Measurements from ENCODE around the gene CA12.
A peak's percentile ranks its signal among the peaks of the same experiment; 100 is the strongest.

The CA12 gene

DNA sequence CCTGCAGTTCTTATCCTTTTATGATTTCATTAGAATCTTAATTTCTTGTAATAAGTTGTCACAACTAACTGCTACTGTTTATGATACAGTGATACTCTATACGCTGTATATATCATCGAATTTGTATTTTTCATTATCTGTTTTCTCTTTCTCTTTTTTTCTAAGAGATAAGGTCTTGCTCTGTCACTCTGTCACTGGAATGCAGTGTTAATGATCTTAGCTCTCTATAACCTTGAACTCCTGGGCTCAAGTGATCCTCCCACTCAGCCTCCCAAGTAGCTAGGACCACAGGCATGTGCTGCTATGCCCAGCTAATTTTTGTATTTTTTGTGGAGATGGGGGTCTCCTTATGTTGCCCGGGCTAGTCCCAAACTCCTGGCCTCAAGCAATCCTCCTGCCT is 89.4 kb downstream of the CA12 start:
- H3K27ac Mint-ChIP-seq, result peak overlapping the region; percentile 16

DNA sequence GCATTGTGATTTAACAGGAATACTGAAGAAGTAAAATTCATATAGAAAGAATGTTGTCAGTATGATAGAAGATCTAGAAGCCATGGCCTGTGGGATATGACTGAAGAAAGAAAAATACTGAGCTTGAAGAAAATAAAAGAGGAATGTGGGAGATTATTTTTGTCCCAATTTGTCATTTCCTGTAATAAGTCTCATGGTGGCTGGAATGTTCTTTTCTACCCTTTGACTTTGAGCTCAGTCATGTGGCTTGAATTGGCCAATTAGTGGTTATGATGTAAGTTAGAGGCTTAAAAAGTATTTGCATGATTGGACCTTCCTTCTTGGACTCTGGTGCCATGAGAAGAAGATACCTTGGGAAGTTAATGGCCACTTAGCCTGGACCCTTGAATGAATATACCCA is 90.1 kb downstream of the CA12 start:
- no peak overlapping the region for H3K27ac Mint-ChIP-seq
- peaks cover 6% of the 10 kb centered on the region for H3K27me3 Mint-ChIP-seq (ENCODE audit: low read depth, poor library complexity)
- H3K4me3 Mint-ChIP-seq, result no peak overlapping the region
- no peak for DNase-seq
- TF ChIP-seq, protein P1, sequence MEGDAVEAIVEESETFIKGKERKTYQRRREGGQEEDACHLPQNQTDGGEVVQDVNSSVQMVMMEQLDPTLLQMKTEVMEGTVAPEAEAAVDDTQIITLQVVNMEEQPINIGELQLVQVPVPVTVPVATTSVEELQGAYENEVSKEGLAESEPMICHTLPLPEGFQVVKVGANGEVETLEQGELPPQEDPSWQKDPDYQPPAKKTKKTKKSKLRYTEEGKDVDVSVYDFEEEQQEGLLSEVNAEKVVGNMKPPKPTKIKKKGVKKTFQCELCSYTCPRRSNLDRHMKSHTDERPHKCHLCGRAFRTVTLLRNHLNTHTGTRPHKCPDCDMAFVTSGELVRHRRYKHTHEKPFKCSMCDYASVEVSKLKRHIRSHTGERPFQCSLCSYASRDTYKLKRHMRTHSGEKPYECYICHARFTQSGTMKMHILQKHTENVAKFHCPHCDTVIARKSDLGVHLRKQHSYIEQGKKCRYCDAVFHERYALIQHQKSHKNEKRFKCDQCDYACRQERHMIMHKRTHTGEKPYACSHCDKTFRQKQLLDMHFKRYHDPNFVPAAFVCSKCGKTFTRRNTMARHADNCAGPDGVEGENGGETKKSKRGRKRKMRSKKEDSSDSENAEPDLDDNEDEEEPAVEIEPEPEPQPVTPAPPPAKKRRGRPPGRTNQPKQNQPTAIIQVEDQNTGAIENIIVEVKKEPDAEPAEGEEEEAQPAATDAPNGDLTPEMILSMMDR (IDR thresholded peaks at IDR 0.05), result no peak
- peaks cover 21% of the 10 kb centered on the region for H3K36me3 Mint-ChIP-seq (ENCODE audit: low read depth)
- H3K4me1 Mint-ChIP-seq, result peaks cover 14% of the 10 kb centered on the region
- H3K9me3 Mint-ChIP-seq, result no peaks in the 10 kb centered on the region

More for the DNA sequence above, 89.4 kb downstream of the CA12 start:
- peaks cover 6% of the 10 kb centered on the region for H3K27me3 Mint-ChIP-seq (ENCODE audit: low read depth, poor library complexity)
- DNase-seq, result no peak
- no peak overlapping the region for H3K4me3 Mint-ChIP-seq
- H3K4me1 Mint-ChIP-seq, result peaks cover 13% of the 10 kb centered on the region
- peaks cover 22% of the 10 kb centered on the region for H3K36me3 Mint-ChIP-seq (ENCODE audit: low read depth)
- TF ChIP-seq, protein P1 (IDR thresholded peaks at IDR 0.05), result no peak
- H3K9me3 Mint-ChIP-seq, result no peaks in the 10 kb centered on the region

DNA sequence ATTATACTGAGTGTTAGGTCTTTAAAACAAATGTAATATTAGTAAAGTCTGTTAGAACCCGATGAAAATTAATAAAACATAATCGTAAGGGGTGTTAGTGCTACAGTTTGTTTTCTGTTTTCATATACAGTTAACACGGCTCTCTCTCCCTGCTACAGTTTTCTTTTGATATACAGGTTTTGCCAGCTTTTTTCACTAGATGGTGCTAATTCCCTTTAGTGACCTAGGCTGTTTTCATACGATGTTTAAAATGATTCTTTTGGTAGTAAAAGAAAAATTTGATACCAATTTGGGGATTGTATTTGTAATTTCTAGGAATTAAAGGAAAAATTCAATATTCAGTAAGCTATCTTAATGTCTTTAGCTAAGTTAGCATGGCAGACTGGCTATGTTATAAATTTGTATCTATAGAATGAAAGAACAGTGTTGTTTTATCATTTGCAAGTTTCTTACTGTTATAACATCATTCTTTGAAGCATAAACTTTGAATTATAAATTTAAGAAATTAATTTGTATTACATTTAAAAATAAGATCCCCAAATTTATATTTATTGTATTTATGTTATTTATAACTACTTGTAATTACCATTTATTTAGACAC is 92.8 kb downstream of the CA12 start:
- H3K4me3 Mint-ChIP-seq, result no peak overlapping the region
- no peak for DNase-seq
- peaks cover 9% of the 10 kb centered on the region for H3K4me1 Mint-ChIP-seq
- TF ChIP-seq, protein P1 (IDR thresholded peaks at IDR 0.05), result peak; percentile 69
- H3K27me3 Mint-ChIP-seq (ENCODE audit: low read depth, poor library complexity), result peaks cover 6% of the 10 kb centered on the region
- no peaks in the 10 kb centered on the region for H3K9me3 Mint-ChIP-seq
- peaks cover 10% of the 10 kb centered on the region for H3K36me3 Mint-ChIP-seq (ENCODE audit: low read depth)
- H3K27ac Mint-ChIP-seq, result no peak overlapping the region

DNA sequence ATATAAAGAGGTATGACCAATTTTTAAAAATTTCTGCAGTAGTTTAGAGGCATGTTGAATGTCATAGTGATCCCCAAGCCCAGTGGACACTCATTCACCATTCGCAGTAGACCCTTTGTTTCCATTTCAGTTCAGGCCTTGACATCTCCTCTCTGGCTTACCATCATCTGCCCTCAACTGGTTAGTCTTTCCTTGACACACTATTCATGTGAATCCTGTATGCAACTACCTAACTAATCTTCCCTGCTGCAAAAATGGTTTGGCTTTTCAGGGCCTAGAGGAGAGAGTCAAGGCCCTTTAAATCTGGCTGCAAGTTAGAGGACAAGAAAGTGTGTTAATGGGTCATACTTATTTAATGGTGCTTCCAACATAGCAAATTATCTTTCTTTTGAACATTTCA is 93.3 kb downstream of the CA12 start:
- Mint-ChIP-seq H3K27me3 (ENCODE audit: low read depth, poor library complexity) (peaks cover 5% of the 10 kb centered on the region), H3K4me1 (peaks cover 9% of the 10 kb centered on the region), H3K36me3 (ENCODE audit: low read depth) (peaks cover 10% of the 10 kb centered on the region), H3K9me3 (no peaks in the 10 kb centered on the region), H3K4me3 (no peak overlapping the region), H3K27ac (no peak overlapping the region)
- no peak for DNase-seq
- TF ChIP-seq, protein P1 (IDR thresholded peaks at IDR 0.05), result no peak

DNA sequence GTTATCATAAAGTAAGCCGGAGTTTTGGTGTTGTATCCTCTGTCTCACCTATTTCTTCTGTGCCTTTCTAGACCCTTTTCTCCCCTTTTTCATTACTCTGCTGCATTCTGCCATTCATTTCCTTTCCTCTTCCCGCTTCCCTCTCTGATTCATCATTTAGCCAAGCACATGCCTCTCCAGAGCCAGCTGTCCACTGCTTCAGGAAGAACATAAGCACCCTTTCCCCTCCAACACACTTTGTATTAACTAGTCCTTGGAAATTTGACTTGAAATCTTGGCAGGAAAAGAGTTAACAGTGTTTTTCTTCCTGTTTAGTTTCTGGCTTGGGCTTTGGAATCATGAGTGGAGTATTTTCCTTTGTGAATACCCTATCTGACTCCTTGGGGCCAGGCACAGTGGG is 94.5 kb downstream of the CA12 start:
- TF ChIP-seq, protein P1 (IDR thresholded peaks at IDR 0.05), result no peak
- Mint-ChIP-seq H3K4me3 (no peak overlapping the region), H3K4me1 (peaks cover 9% of the 10 kb centered on the region), H3K9me3 (no peaks in the 10 kb centered on the region), H3K27me3 (ENCODE audit: low read depth, poor library complexity) (peaks cover 2% of the 10 kb centered on the region), H3K27ac (peak overlapping the region; percentile 9), H3K36me3 (ENCODE audit: low read depth) (peaks cover 10% of the 10 kb centered on the region)
- DNase-seq, result no peak

DNA sequence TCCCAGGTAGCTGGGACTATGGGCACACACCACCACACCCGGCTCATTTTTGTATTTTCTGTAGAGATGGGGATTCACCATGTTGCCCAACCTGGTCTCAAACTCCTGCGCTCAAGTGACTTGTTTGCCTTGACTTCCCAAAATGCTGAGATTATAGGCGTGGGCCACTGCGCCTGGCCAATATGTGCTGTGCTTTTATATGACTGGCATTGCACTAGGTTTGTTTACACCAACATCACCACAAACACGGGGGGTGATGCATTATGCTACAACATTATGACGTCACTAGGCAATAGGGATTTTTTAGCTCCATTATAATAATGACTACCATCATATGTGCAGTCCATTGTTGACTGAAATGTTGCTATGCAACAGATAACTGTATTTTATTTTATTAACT is 97.3 kb downstream of the CA12 start:
- H3K36me3 Mint-ChIP-seq (ENCODE audit: low read depth), result peaks cover 10% of the 10 kb centered on the region
- peaks cover 8% of the 10 kb centered on the region for H3K4me1 Mint-ChIP-seq
- no peak for DNase-seq
- TF ChIP-seq, protein P1 (IDR thresholded peaks at IDR 0.05), result no peak
- H3K4me3 Mint-ChIP-seq, result no peak overlapping the region
- H3K27me3 Mint-ChIP-seq (ENCODE audit: low read depth, poor library complexity), result peaks cover 5% of the 10 kb centered on the region
- H3K9me3 Mint-ChIP-seq, result no peaks in the 10 kb centered on the region
- H3K27ac Mint-ChIP-seq, result no peak overlapping the region
